Spleen (tissue), 7 donors: ENCODE measurements around the gene HECW1.

Experiments used
- POLR2AphosphoS5 ChIP-seq, 3 donors: sonication (generic); formaldehyde crosslinking; IDR thresholded peaks; one replicate each; pipeline ENCODE4 v1.5.1; 2017; ENCODE audit warnings: antibody characterized with exemption in 3 of 3
- TF ChIP-seq, protein P1 (sequence below), 11 experiments: fragments of 200-600 bp in 7 of 11; fragments of 450-650 bp in 4 of 11; sonication (generic) in 4 of 11; IDR thresholded peaks in 8 of 11; conservative IDR thresholded peaks in 3 of 11; 1 replicate in 7 of 11; 2 replicates in 4 of 11; pipeline versions ENCODE4 v1.4.0 to v1.8.0; 2016 to 2021; ENCODE audit warnings: antibody characterized with exemption in 11 of 11, inconsistent platforms in 4 of 11, mild to moderate bottlenecking in 1 of 11
- donor health status: DM: no; HTN: no; CAD: no; lungs with moderate emphysema.
- donor health status: DM: no; HTN: no; CAD: no.
- donor health status: DM: no; HTN: no; CAD: no.

DNA sequence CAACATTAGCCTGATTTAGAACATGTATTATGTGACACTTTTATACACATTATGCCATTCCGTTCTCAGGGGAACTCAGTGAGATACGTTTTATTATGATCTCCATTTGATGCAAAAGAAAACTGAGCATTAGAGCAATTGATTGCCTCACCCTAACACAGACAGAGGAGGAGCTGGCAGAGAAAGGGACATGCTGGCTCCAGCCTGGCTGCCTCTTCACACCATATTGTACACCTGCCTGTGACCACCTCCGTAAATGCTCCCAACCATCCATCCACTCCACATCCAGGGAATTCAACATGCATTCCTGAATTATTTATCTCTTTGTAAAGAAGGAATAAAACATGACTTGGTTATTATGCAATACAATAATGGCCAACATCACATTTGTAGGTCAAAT lies 275.5 kb downstream of the HECW1 start:
- TF ChIP-seq, protein P1, sequence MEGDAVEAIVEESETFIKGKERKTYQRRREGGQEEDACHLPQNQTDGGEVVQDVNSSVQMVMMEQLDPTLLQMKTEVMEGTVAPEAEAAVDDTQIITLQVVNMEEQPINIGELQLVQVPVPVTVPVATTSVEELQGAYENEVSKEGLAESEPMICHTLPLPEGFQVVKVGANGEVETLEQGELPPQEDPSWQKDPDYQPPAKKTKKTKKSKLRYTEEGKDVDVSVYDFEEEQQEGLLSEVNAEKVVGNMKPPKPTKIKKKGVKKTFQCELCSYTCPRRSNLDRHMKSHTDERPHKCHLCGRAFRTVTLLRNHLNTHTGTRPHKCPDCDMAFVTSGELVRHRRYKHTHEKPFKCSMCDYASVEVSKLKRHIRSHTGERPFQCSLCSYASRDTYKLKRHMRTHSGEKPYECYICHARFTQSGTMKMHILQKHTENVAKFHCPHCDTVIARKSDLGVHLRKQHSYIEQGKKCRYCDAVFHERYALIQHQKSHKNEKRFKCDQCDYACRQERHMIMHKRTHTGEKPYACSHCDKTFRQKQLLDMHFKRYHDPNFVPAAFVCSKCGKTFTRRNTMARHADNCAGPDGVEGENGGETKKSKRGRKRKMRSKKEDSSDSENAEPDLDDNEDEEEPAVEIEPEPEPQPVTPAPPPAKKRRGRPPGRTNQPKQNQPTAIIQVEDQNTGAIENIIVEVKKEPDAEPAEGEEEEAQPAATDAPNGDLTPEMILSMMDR (IDR thresholded peaks at IDR 0.05 in 8 of 11, conservative IDR thresholded peaks at IDR 0.05 in 3 of 11): no peak
- no peak for TF ChIP-seq POLR2AphosphoS5 (IDR thresholded peaks at IDR 0.05)
